Sigmoid colon (tissue), 4 donors: Measurements from ENCODE around the gene MYOD1.

ENCODE experiments used
- EP300 ChIP-seq, 4 donors: sonication (generic); formaldehyde crosslinking; IDR thresholded peaks; one replicate each; pipeline ENCODE4 v1.6.1; 2017; ENCODE audit warnings: antibody characterized with exemption in 4 of 4
- POLR2A ChIP-seq, 2 donors: fragments of 450-650 bp; IDR thresholded peaks; one replicate each; pipeline ENCODE4 v1.6.1; 2016; ENCODE audit warnings: antibody characterized with exemption in 2 of 2, mild to moderate bottlenecking in 2 of 2, moderate library complexity in 2 of 2
- POLR2AphosphoS5 ChIP-seq, 4 donors: sonication (generic); formaldehyde crosslinking; IDR thresholded peaks; one replicate each; pipeline ENCODE4 v1.6.1; 2017; ENCODE audit warnings: antibody characterized with exemption in 4 of 4
- TF ChIP-seq, protein P1 (sequence below), 4 experiments: fragments of 450-650 bp in 3 of 4; fragments of 200-600 bp in 1 of 4; IDR thresholded peaks; one replicate each; pipeline ENCODE4 v1.5.1; 2016 to 2019; ENCODE audit warnings: antibody characterized with exemption in 4 of 4, mild to moderate bottlenecking in 3 of 4, moderate library complexity in 2 of 4

- TF ChIP-seq, protein P1, sequence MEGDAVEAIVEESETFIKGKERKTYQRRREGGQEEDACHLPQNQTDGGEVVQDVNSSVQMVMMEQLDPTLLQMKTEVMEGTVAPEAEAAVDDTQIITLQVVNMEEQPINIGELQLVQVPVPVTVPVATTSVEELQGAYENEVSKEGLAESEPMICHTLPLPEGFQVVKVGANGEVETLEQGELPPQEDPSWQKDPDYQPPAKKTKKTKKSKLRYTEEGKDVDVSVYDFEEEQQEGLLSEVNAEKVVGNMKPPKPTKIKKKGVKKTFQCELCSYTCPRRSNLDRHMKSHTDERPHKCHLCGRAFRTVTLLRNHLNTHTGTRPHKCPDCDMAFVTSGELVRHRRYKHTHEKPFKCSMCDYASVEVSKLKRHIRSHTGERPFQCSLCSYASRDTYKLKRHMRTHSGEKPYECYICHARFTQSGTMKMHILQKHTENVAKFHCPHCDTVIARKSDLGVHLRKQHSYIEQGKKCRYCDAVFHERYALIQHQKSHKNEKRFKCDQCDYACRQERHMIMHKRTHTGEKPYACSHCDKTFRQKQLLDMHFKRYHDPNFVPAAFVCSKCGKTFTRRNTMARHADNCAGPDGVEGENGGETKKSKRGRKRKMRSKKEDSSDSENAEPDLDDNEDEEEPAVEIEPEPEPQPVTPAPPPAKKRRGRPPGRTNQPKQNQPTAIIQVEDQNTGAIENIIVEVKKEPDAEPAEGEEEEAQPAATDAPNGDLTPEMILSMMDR (IDR thresholded peaks at IDR 0.05) = no peak
- TF ChIP-seq POLR2A (IDR thresholded peaks at IDR 0.05) = no peak
- no peak for TF ChIP-seq EP300 (IDR thresholded peaks at IDR 0.05)
- no peak for TF ChIP-seq POLR2AphosphoS5 (IDR thresholded peaks at IDR 0.05)
Observed at GRCh38 chr11:17742019-17742418, 22.6 kb downstream of the MYOD1 start.
